IMR-90 (cell line): ENCODE measurements around the gene CDYL2.

Source experiments
- BHLHE40 ChIP-seq: fragments of 150-350 bp; IDR thresholded peaks from 2 replicates; pipeline ENCODE4 v1.6.1; 2016; ENCODE audit warnings: mild to moderate bottlenecking, low read depth, low read length
- CEBPB ChIP-seq: IDR thresholded peaks from 2 replicates; pipeline ENCODE4 v1.6.1; 2012; ENCODE audit warnings: low read depth, low read length, improper control_type of control experiment
- MAFK ChIP-seq: IDR thresholded peaks from 2 replicates; pipeline ENCODE4 v1.6.1; 2012; ENCODE audit warnings: low read depth, low read length, improper control_type of control experiment
- MXI1 ChIP-seq: IDR thresholded peaks from 2 replicates; pipeline ENCODE4 v1.6.1; 2012; ENCODE audit warnings: low read depth, mild to moderate bottlenecking, low read length, moderate library complexity, borderline replicate concordance
- POLR2A ChIP-seq: IDR thresholded peaks from 2 replicates; pipeline ENCODE4 v1.6.1; 2012; ENCODE audit warnings: mild to moderate bottlenecking, low read depth, low read length
- RAD21 ChIP-seq: IDR thresholded peaks from 2 replicates; pipeline ENCODE4 v1.6.1; 2012; ENCODE audit warnings: low read length, improper control_type of control experiment
- RCOR1 ChIP-seq: IDR thresholded peaks from 2 replicates; pipeline ENCODE4 v1.6.1; 2012; ENCODE audit warnings: mild to moderate bottlenecking, low read length, improper control_type of control experiment; ENCODE audit not compliant: insufficient replicate concordance
- RFX5 ChIP-seq: IDR thresholded peaks from 2 replicates; pipeline ENCODE4 v1.8.0; 2012; ENCODE audit warnings: low read depth, mild to moderate bottlenecking, low read length, moderate library complexity
- SMC3 ChIP-seq: fragments of 150-350 bp; IDR thresholded peaks from 2 replicates; pipeline ENCODE4 v1.6.1; 2016; ENCODE audit warnings: low read depth, mild to moderate bottlenecking, antibody characterized with exemption, low read length, moderate library complexity
- TF ChIP-seq, protein P1 (sequence below): conservative IDR thresholded peaks from 2 replicates; pipeline ENCODE4 v1.5.1; 2012; ENCODE audit warnings: mild to moderate bottlenecking, low read depth, low read length, improper control_type of control experiment

DNA sequence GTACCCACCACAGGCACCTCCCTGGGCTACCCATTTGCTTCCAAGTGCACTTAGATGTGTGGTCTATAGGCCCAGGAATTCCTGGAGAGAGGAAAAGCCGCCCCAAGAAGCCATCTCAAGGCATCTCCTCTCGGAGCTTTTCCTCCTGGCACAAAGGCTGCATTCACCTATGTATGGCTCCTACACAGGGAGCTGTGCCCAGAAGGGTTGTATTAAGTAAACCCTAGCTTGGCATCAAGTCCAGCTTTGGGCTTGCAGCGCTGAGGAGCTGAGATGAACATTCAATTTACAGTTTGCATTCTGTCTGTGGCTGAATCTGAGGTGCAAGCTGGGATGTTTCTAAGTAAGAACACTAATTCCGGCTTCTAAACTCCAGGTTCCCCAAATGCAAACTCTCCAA, 81.3 kb downstream of the CDYL2 start:
- TF ChIP-seq, protein P1, sequence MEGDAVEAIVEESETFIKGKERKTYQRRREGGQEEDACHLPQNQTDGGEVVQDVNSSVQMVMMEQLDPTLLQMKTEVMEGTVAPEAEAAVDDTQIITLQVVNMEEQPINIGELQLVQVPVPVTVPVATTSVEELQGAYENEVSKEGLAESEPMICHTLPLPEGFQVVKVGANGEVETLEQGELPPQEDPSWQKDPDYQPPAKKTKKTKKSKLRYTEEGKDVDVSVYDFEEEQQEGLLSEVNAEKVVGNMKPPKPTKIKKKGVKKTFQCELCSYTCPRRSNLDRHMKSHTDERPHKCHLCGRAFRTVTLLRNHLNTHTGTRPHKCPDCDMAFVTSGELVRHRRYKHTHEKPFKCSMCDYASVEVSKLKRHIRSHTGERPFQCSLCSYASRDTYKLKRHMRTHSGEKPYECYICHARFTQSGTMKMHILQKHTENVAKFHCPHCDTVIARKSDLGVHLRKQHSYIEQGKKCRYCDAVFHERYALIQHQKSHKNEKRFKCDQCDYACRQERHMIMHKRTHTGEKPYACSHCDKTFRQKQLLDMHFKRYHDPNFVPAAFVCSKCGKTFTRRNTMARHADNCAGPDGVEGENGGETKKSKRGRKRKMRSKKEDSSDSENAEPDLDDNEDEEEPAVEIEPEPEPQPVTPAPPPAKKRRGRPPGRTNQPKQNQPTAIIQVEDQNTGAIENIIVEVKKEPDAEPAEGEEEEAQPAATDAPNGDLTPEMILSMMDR: no peak
- TF ChIP-seq MXI1 (no peak), SMC3 (no peak), RAD21 (no peak), MAFK (no peak), POLR2A (no peak), RCOR1 (no peak), RFX5 (no peak), BHLHE40 (no peak), CEBPB (no peak)
